T-cell (primary cell): ENCODE data around the gene KRT17. TPM values are rescaled to one million over a fixed set of nuclear protein-coding genes. Genes with fewer than 3 reads are reported as not detected.
A peak's percentile ranks its signal among the peaks of the same experiment; 100 is the strongest.

ENCODE experiments used
- ATAC-seq, 4 experiments: fragments of 200-7000 bp in 3 of 4; fragments of 150-1000 bp in 1 of 4; cut with Tn5 transposase; replicated peaks in 1 of 4; 1 replicate in 3 of 4; 2 replicates in 1 of 4; pipeline ENCODE4 v1.10.0; 2021; ENCODE audit warnings: moderate library complexity in 3 of 4, mild to moderate bottlenecking in 2 of 4, moderate number of reproducible peaks in 1 of 4
- CTCF ChIA-PET, 2 donors: fragments of 300-600 bp; sonication (Branson Sonifier 250); formaldehyde crosslinking; loops; one replicate each; lab custom pipeline; 2022; ENCODE audit warnings: antibody characterized with exemption in 2 of 2; lab: Charles Lee
- POLR2A ChIA-PET, 2 donors: fragments of 300-600 bp; sonication (Branson Sonifier 250); formaldehyde crosslinking; loops; one replicate each; lab custom pipeline; 2022; ENCODE audit warnings: antibody characterized with exemption in 2 of 2; lab: Charles Lee
- DNase-seq, 35 experiments: peaks; one replicate each; pipeline versions ENCODE4 v3.0.0 to v3.0.0-alpha.2; 2013 to 2023
- H3K27ac ChIP-seq: one replicate; pipeline ENCODE4 v1.5.1; 2013; ENCODE audit warnings: low read length
- H3K27me3 ChIP-seq, 2 experiments: replicated peaks in 1 of 2; 1 replicate in 1 of 2; 2 replicates in 1 of 2; pipeline versions ENCODE4 v1.6.1 to v1.7.0; 2013; ENCODE audit warnings: low read length in 1 of 2, mixed read lengths in 1 of 2; ENCODE audit not compliant: control insufficient read depth in 2 of 2, insufficient read depth in 2 of 2; ENCODE audit errors: extremely low read depth in 1 of 2
- H3K36me3 ChIP-seq, 2 donors: 1 replicate in 1 of 2; 2 replicates in 1 of 2; pipeline versions ENCODE4 v1.6.1 to v1.7.0; 2013; ENCODE audit warnings: low read length in 1 of 2; ENCODE audit not compliant: control insufficient read depth in 2 of 2, insufficient read depth in 1 of 2; ENCODE audit errors: extremely low read depth in 1 of 2
- H3K4me1 ChIP-seq, 2 experiments: 1 replicate in 1 of 2; 2 replicates in 1 of 2; pipeline versions ENCODE4 v1.6.1 to v1.7.0; 2013; ENCODE audit warnings: low read length in 2 of 2, mixed read lengths in 1 of 2; ENCODE audit not compliant: insufficient read depth in 2 of 2, control insufficient read depth in 1 of 2; ENCODE audit errors: extremely low read depth in 1 of 2
- H3K4me3 ChIP-seq, 2 donors: 1 replicate in 1 of 2; 2 replicates in 1 of 2; pipeline versions ENCODE4 v1.5.1 to v1.7.0; 2013; ENCODE audit warnings: mild to moderate bottlenecking in 2 of 2, low read length in 1 of 2, moderate library complexity in 1 of 2; ENCODE audit not compliant: control insufficient read depth in 1 of 2; ENCODE audit errors: extremely low read depth in 1 of 2
- H3K9me3 ChIP-seq: 2 replicates; pipeline ENCODE4 v1.7.0; 2013
- H3K27ac Mint-ChIP-seq, 2 donors: one replicate each; pipeline ENCODE4 v1.8.0; 2020 to 2021; ENCODE audit warnings: mild to moderate bottlenecking in 2 of 2, mixed read lengths in 2 of 2
- H3K27me3 Mint-ChIP-seq, 2 donors: one replicate each; pipeline ENCODE4 v1.8.0; 2021 to 2022; ENCODE audit warnings: mixed read lengths in 2 of 2
- H3K36me3 Mint-ChIP-seq: one replicate; pipeline ENCODE4 v1.8.0; 2021; ENCODE audit warnings: mixed read lengths
- H3K4me1 Mint-ChIP-seq, 3 donors: one replicate each; pipeline ENCODE4 v1.8.0; 2020 to 2022; ENCODE audit warnings: mixed read lengths in 3 of 3, mild to moderate bottlenecking in 1 of 3
- H3K4me3 Mint-ChIP-seq, 3 donors: one replicate each; pipeline ENCODE4 v1.8.0; 2020 to 2022; ENCODE audit warnings: mild to moderate bottlenecking in 3 of 3, mixed read lengths in 3 of 3, moderate library complexity in 3 of 3
- H3K9me3 Mint-ChIP-seq, 3 donors: one replicate each; pipeline ENCODE4 v1.8.0; 2020 to 2022; ENCODE audit warnings: mixed read lengths in 3 of 3
- WGBS: methylation state at CpG from one replicate; pipeline ENCODE4 v1.1.5; 2013; ENCODE audit warnings: missing lambda C conversion rate; ENCODE audit not compliant: insufficient coverage; 5-methylcytosine and 5-hydroxymethylcytosine counted together
- total RNA-seq, 35 experiments: library from RNA in 6 of 35; stranded (reverse) in 6 of 35; fragments of 120-200 nt in 1 of 35; gene quantifications; one replicate each; pipeline versions ENCODE4 v1.2.1 to v1.2.4 and lab custom pipeline; 2013 to 2026

The KRT17 gene
- total RNA-seq = not detected
- not detected for total RNA-seq (2013)
- 0 to 0.18 (median 0) reads per million in 29 experiments for total RNA-seq (lab: John Stamatoyannopoulos, UW)

- CTCF ChIA-PET = no interaction called here
- H3K9me3 Mint-ChIP-seq = no peaks in the 10 kb centered on the region
- ATAC-seq (no peak), DNase-seq (no peak)
- Histone ChIP-seq H3K27ac (no peak within 1 kb of the TSS), H3K36me3 (no peaks in the 10 kb centered on the region), H3K4me3 (no peak within 1 kb of the TSS), H3K4me1 (no peaks in the 10 kb centered on the region), H3K9me3 (no peaks in the 10 kb centered on the region), H3K27me3 (peaks cover 0 to 24% of the 10 kb centered on the region in 2 experiments)
- H3K27ac Mint-ChIP-seq = no peak within 1 kb of the TSS
- H3K4me1 Mint-ChIP-seq = no peaks in the 10 kb centered on the region
- POLR2A ChIA-PET = no interaction called here
- H3K27me3 Mint-ChIP-seq = peaks cover 0 to 25% of the 10 kb centered on the region in 2 donors
- 81% methylated on average over 15 of the region's 33 CpGs for WGBS
- H3K4me3 Mint-ChIP-seq = no peak within 1 kb of the TSS
- no peaks in the 10 kb centered on the region for H3K36me3 Mint-ChIP-seq
Observed at GRCh38 chr17:41624208-41625101, at the start of gene KRT17. KRT17 (minus strand) TSS chr17:41624575; CDS start chr17:41624509, 66 bp downstream.

GRCh38 chr17:41672153-41672552 lies 47.8 kb upstream of the KRT17 start:
- no peak for ATAC-seq
- DNase-seq = no peak
- H3K27ac ChIP-seq = no peak overlapping the region

GRCh38 chr17:41667280-41668041 lies 43.1 kb upstream of the KRT17 start:
- Histone ChIP-seq H3K4me1 (peaks cover 7 to 35% of the 10 kb centered on the region in 2 experiments), H3K9me3 (no peaks in the 10 kb centered on the region), H3K4me3 (peak overlapping the region in 1 of 2 donors; percentile 75), H3K27me3 (no peaks in the 10 kb centered on the region), H3K27ac (peak overlapping the region; percentile 98), H3K36me3 (no peaks in the 10 kb centered on the region)
- ChIA-PET POLR2A (interaction anchor here (0.7 to 3.7 kb wide), 3 partner anchors 11 to 24 kb away, joined by 7 to 29 read pairs (median 16); partner anchors contain the start of gene EIF1 (in 1 of the 2)), CTCF (interaction anchor here (0.7 to 4.8 kb wide), 7 partner anchors 11 to 814 kb away, joined by 3 to 50 read pairs (median 4); partner anchors contain the start of gene EIF1 (in 1 of the 2))
- Mint-ChIP-seq H3K36me3 (no peaks in the 10 kb centered on the region), H3K27ac (peak overlapping the region; percentile 87 to 89), H3K4me1 (peaks cover 21 to 29% (median 28%) of the 10 kb centered on the region in 3 donors), H3K9me3 (no peaks in the 10 kb centered on the region), H3K27me3 (no peaks in the 10 kb centered on the region), H3K4me3 (peak overlapping the region in 2 of 3 donors; percentile 87 to 99)
- DNase-seq = no peak
- WGBS = 58% methylated on average over 22 of the region's 23 CpGs
- ATAC-seq = no peak

More at GRCh38 chr17:41672153-41672552, 47.8 kb upstream of the KRT17 start:
- no peaks in the 10 kb centered on the region for H3K9me3 ChIP-seq
- ChIA-PET CTCF (interaction anchor here in 1 of 2 donors (0.7 to 0.8 kb wide), 2 partner anchors 16 to 760 kb away, joined by 3 to 4 read pairs; no protein-coding TSS in a partner anchor), POLR2A (interaction anchor here in 1 of 2 donors (0.6 kb wide), 2 partner anchors 16 to 855 kb away, joined by 3 to 7 read pairs; partner anchors contain the start of gene EIF1)
- no peaks in the 10 kb centered on the region for H3K9me3 Mint-ChIP-seq
- H3K36me3 ChIP-seq = no peaks in the 10 kb centered on the region
- H3K4me3 ChIP-seq = no peak overlapping the region
- no CpG with 5 or more reads among the region's 7 CpGs for WGBS
- H3K36me3 Mint-ChIP-seq = no peaks in the 10 kb centered on the region
- peaks cover 2 to 13% of the 10 kb centered on the region in 2 experiments for H3K4me1 ChIP-seq
- peaks cover 9 to 28% (median 15%) of the 10 kb centered on the region in 3 donors for H3K4me1 Mint-ChIP-seq
- no peak overlapping the region for H3K27ac Mint-ChIP-seq
- no peaks in the 10 kb centered on the region for H3K27me3 ChIP-seq
- no peak overlapping the region for H3K4me3 Mint-ChIP-seq
- no peaks in the 10 kb centered on the region for H3K27me3 Mint-ChIP-seq

GRCh38 chr17:41666708-41667279 lies 42.4 kb upstream of the KRT17 start:
- Histone ChIP-seq H3K9me3 (no peaks in the 10 kb centered on the region), H3K27ac (peak overlapping the region; percentile 98), H3K4me3 (peak overlapping the region; percentile 75 to 85), H3K27me3 (no peaks in the 10 kb centered on the region), H3K36me3 (no peaks in the 10 kb centered on the region), H3K4me1 (peaks cover 7 to 36% of the 10 kb centered on the region in 2 experiments)
- Mint-ChIP-seq H3K27me3 (no peaks in the 10 kb centered on the region), H3K4me1 (peaks cover 21 to 28% (median 27%) of the 10 kb centered on the region in 3 donors), H3K36me3 (no peaks in the 10 kb centered on the region), H3K9me3 (no peaks in the 10 kb centered on the region), H3K4me3 (peak overlapping the region; percentile 79 to 99 (median 87)), H3K27ac (peak overlapping the region; percentile 96 to 98)
- DNase-seq (peak; percentile 62 to 94 (median 82)), ATAC-seq (peak; percentile 54 to 70 (median 66))
- 0% methylated on average over 16 of the region's 23 CpGs for WGBS
- ChIA-PET POLR2A (interaction anchor here (0.6 to 3.7 kb wide), 5 partner anchors 11 to 384 kb away, joined by 4 to 29 read pairs (median 7); partner anchors contain the start of gene EIF1 (in 2 of the 2)), CTCF (interaction anchor here (1.0 to 5.3 kb wide), 16 partner anchors 12 to 848 kb away, joined by 3 to 50 read pairs (median 4); partner anchors contain the start of gene EIF1 (in 1 of the 2))

GRCh38 chr17:41666237-41666641 lies 41.9 kb upstream of the KRT17 start:
- H3K27me3 Mint-ChIP-seq = no peaks in the 10 kb centered on the region
- Histone ChIP-seq H3K27ac (peak overlapping the region; percentile 98), H3K4me1 (peaks cover 7 to 36% of the 10 kb centered on the region in 2 experiments), H3K27me3 (no peaks in the 10 kb centered on the region), H3K9me3 (no peaks in the 10 kb centered on the region), H3K4me3 (peak overlapping the region; percentile 75 to 85), H3K36me3 (no peaks in the 10 kb centered on the region)
- H3K4me1 Mint-ChIP-seq = peaks cover 21 to 28% (median 27%) of the 10 kb centered on the region in 3 donors
- CTCF ChIA-PET = interaction anchor here in 1 of 2 donors (0.7 to 5.3 kb wide), 19 partner anchors 13 to 863 kb away, joined by 3 to 50 read pairs (median 4); partner anchors contain the start of gene EIF1
- WGBS = 2% methylated on average over 8 of the region's 11 CpGs
- H3K4me3 Mint-ChIP-seq = peak overlapping the region; percentile 79 to 99 (median 87)
- H3K27ac Mint-ChIP-seq = peak overlapping the region; percentile 96 to 98
- H3K9me3 Mint-ChIP-seq = no peaks in the 10 kb centered on the region
- peak; percentile 38 to 78 (median 46) for ATAC-seq
- POLR2A ChIA-PET = interaction anchor here (0.6 to 3.7 kb wide), 6 partner anchors 12 to 384 kb away, joined by 4 to 29 read pairs (median 7); partner anchors contain the start of gene EIF1 (in 2 of the 2)
- H3K36me3 Mint-ChIP-seq = no peaks in the 10 kb centered on the region
- peak in 32 of 35 experiments; percentile 46 to 92 (median 66) for DNase-seq
